AG09309 (cell line): ENCODE measurements around the gene VTN.

Experiments
- DNase-seq: peaks from one replicate; pipeline ENCODE4 v3.0.0-alpha.2; 2010; ENCODE audit warnings: low read depth
- H3K4me3 ChIP-seq: 2 replicates; pipeline ENCODE4 v1.5.1; 2011; ENCODE audit warnings: mild to moderate bottlenecking, low read depth, low read length, moderate library complexity; ENCODE audit not compliant: control insufficient read depth
- TF ChIP-seq, protein P1 (sequence below): IDR thresholded peaks from 2 replicates; pipeline ENCODE4 v1.5.1; 2011; ENCODE audit warnings: mild to moderate bottlenecking, low read depth, low read length, inconsistent platforms; ENCODE audit not compliant: insufficient read depth, control insufficient read depth; ENCODE audit errors: missing control alignments

VTN gene

DNA sequence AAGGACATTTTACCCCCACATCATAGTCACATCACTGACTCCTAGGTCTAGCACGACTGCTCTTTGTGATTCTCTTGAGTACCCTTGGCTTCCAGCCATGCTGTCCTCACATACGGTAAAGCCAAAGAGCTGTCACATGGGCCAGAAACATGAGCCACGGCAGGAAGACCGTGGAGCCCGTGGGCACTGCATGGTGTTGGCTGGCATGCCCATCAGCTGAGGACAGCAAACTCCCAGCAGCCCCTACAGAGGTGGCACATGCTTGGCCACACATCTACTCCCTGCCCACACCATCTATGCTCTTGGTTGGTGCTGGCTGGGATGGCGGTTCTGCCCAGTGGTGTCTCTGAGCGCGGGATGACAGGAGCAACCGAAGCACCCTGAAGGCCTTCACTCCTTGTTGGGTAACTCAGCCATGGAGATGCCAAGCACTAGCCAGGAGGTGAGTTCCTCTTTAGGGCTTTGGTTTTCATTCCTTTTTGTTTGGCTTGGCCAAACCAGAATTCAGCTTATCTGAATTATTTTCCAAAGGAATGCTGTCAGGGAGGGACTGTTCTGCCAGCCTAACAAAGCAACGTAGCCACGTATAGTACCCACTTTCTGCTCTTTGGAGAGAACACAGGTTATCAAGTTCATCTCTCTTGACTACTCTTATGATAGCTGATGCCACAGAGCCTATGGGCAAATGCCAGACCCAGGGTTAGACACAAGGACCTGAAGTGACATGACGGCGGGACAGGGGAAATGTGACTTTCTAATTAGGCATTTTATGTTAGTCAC lies 24.5 kb downstream of the VTN start:
- DNase-seq: no peak

DNA sequence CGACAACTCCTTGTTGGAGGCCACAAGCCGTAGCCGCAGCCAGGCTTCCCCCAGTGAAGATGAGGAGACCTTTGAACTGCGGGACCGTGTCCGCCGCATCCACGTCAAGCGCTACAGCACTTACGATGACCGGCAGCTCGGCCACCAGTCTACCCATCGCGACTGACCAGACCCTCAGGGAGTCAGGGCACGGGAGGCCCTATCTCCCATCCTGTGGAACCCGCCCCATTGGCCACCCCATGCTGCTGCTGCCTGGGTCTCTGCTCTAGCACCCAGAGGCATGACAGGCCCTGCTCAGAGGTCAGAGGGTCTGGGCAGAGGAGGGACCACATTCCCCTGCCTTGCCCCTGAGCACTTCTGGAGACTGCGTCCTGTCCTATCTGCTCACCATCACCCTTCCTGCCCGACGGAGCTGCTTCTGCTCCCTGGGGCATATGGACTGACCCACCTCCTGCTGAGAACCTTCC lies 25.6 kb downstream of the VTN start:
- DNase-seq: no peak
- H3K4me3 ChIP-seq: no peak overlapping the region
- TF ChIP-seq, protein P1, sequence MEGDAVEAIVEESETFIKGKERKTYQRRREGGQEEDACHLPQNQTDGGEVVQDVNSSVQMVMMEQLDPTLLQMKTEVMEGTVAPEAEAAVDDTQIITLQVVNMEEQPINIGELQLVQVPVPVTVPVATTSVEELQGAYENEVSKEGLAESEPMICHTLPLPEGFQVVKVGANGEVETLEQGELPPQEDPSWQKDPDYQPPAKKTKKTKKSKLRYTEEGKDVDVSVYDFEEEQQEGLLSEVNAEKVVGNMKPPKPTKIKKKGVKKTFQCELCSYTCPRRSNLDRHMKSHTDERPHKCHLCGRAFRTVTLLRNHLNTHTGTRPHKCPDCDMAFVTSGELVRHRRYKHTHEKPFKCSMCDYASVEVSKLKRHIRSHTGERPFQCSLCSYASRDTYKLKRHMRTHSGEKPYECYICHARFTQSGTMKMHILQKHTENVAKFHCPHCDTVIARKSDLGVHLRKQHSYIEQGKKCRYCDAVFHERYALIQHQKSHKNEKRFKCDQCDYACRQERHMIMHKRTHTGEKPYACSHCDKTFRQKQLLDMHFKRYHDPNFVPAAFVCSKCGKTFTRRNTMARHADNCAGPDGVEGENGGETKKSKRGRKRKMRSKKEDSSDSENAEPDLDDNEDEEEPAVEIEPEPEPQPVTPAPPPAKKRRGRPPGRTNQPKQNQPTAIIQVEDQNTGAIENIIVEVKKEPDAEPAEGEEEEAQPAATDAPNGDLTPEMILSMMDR: no peak

More for the DNA sequence above, 24.5 kb downstream of the VTN start:
- TF ChIP-seq, protein P1: no peak
- no peak overlapping the region for H3K4me3 ChIP-seq

GRCh38 chr17:28344011-28344410 lies 26.1 kb downstream of the VTN start:
- no peak for DNase-seq
- H3K4me3 ChIP-seq: no peak overlapping the region

DNA sequence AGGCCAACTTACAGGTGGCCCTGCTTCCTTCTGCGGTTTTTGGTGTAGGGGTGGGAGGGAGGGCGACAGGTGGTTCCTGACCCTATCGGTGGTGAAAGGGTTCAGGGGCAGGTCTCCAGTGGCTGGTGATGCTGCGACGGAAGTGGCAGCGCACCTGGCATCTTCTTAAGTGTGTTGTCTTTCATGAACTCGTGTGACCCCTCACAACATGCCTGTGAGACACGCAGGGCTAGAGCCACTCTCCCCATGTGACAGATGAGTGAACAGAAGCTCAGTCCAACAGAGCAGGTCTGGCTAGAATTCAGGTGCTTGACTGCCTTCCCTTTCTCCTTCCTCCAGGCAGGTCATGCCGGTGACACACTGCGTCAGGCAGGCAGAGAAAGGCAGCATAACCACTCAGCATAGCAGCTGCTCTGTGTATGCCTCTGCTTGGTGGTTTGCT lies 26.6 kb downstream of the VTN start:
- no peak for DNase-seq
- H3K4me3 ChIP-seq: no peak overlapping the region
- TF ChIP-seq, protein P1: no peak

More at GRCh38 chr17:28344011-28344410, 26.1 kb downstream of the VTN start:
- TF ChIP-seq, protein P1: no peak

DNA sequence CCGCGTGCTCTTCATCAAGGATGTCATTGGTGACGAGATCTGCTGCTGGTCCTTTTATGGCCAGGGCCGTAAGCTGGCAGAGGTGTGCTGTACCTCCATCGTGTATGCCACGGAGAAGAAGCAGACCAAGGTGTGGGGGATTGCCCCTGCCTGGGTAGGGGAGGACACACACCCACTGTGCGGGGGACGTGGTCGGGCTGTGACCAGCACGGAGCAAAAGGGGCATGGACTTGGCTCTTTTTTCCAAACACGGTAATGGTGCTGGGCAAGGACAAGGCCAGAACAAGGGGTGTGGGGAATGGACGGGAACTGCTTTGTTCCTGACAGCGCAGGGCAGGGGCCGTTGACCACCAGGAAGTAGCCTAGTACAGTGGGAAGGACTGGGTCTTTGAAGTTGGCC lies 27.8 kb downstream of the VTN start:
- TF ChIP-seq, protein P1: no peak

DNA sequence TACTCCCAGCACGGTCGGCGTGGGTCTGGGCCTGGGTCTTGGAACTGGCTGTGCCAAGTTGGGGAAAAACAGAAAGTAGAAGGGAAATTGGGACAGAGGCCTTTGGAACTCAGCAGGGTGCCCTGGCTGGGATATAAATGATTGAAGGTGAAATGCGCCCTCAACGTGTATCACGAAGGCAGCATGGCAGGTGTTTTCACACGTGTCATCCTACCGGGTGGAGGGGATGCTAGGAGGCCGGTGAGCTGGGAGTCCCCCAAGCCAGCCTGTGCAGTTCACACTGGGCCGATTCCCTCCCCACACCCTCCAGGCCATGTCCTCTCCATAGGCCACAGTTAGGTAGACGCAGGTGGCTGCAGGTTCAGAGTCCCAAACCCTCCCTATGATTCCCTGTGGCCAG lies 28.6 kb downstream of the VTN start:
- DNase-seq: no peak
- TF ChIP-seq, protein P1: no peak
- H3K4me3 ChIP-seq: no peak overlapping the region

More for the DNA sequence above, 27.8 kb downstream of the VTN start:
- no peak overlapping the region for H3K4me3 ChIP-seq
- DNase-seq: no peak
